Measurements from ENCODE around the gene ANTXR1. TPM values are rescaled to one million over a fixed set of nuclear protein-coding genes. Genes with fewer than 3 reads are reported as not detected.
A peak's percentile ranks its signal among the peaks of the same experiment; 100 is the strongest.

Gene ANTXR1
- total and polyA plus RNA-seq, 9 of the 15 experiments (the other 6 are each of a cell fraction or from before 2014, with no cell fraction given): 0.07 to 1.00 (median 0.54) TPM

GRCh38 chr2:69181806-69182427, 168.9 kb downstream of the ANTXR1 start (continued):
- TF ChIP-seq THAP7 (CRISPR knock-in tag; IDR thresholded peaks at IDR 0.05): no peak
- TF ChIP-seq CBFA2T2 (conservative IDR thresholded peaks at IDR 0.05): peak; percentile 91
- TF ChIP-seq SRSF7 (optimal IDR thresholded peaks at IDR 0.05; ENCODE audit: low read depth, low read length): no peak
- no peak for TF ChIP-seq BRF1 (IDR thresholded peaks at IDR 0.05; ENCODE audit: borderline replicate concordance, extremely low read depth, insufficient read length)
- TF ChIP-seq TAF7 (tag; IDR thresholded peaks at IDR 0.05): no peak
- TF ChIP-seq ZNF354B (CRISPR knock-in tag; IDR thresholded peaks at IDR 0.05): no peak
- TF ChIP-seq CBX5 (IDR thresholded peaks at IDR 0.05; ENCODE audit: borderline replicate concordance, low read depth): no peak
- 0 out of 2 replicates have a peak, but pooled peaks have one; percentile 63 for TF ChIP-seq ZNF589 (CRISPR knock-in tag; IDR thresholded peaks at IDR 0.05; ENCODE audit: low read depth)
- TF ChIP-seq POLR3G (IDR thresholded peaks at IDR 0.05; ENCODE audit: extremely low read depth, insufficient read length, insufficient replicate concordance): no peak
- 0 out of 2 replicates have a peak, but pooled peaks have one; percentile 9 for TF ChIP-seq MAX (CRISPR knock-in tag; IDR thresholded peaks at IDR 0.05)
- TF ChIP-seq HOXB6 (CRISPR knock-in tag; IDR thresholded peaks at IDR 0.05; ENCODE audit: borderline replicate concordance): no peak
- TF ChIP-seq SP1 (CRISPR knock-in tag; IDR thresholded peaks at IDR 0.05): no peak
- TF ChIP-seq CSDE1 (IDR thresholded peaks at IDR 0.05): no peak
- TF ChIP-seq ZNF512 (tag; IDR thresholded peaks at IDR 0.05): no peak
- TF ChIP-seq RFX7 (CRISPR knock-in tag; IDR thresholded peaks at IDR 0.05): no peak
- TF ChIP-seq DMBX1 (CRISPR knock-in tag; IDR thresholded peaks at IDR 0.05; ENCODE audit: borderline replicate concordance): no peak; the same call in 1 of the 2 replicates
- TF ChIP-seq MCM3 (IDR thresholded peaks at IDR 0.05): no peak
- no peak for TF ChIP-seq ZNF407 (IDR thresholded peaks at IDR 0.05; ENCODE audit: low read depth)
